Mucosa of descending colon (tissue), 3 donors: ENCODE data around the gene ROBO1. TPM values are rescaled to one million over a fixed set of nuclear protein-coding genes. Genes with fewer than 3 reads are reported as not detected.
"Not testable (repeated sequence)": the region's sequence is repeated elsewhere in the genome, so short reads cannot be mapped to it uniquely, and the experiment has no call there.

Experiments
- ATAC-seq: fragments of 200-7000 bp; cut with Tn5 transposase; one replicate; pipeline ENCODE4 v1.9.1; 2020; ENCODE audit warnings: mild to moderate bottlenecking, moderate library complexity
- DNase-seq, 3 donors: peaks; one replicate each; pipeline ENCODE4 v3.0.0-alpha.2; 2020
- H3K36me3 ChIP-seq: fragments of 200-600 bp; one replicate; pipeline ENCODE4 v1.8.0; 2021; ENCODE audit warnings: low read depth, mild to moderate bottlenecking
- H3K4me1 ChIP-seq: fragments of 200-600 bp; one replicate; pipeline ENCODE4 v1.8.0; 2021; ENCODE audit warnings: low read depth, mild to moderate bottlenecking
- H3K4me3 ChIP-seq: fragments of 200-600 bp; one replicate; pipeline ENCODE4 v1.8.0; 2021; ENCODE audit warnings: mild to moderate bottlenecking
- H3K9me3 ChIP-seq: fragments of 200-600 bp; one replicate; pipeline ENCODE4 v1.8.0; 2021; ENCODE audit warnings: mild to moderate bottlenecking
- CTCF ChIP-seq: fragments of 200-600 bp; IDR thresholded peaks from one replicate; pipeline ENCODE4 v1.8.0; 2022; ENCODE audit warnings: antibody characterized with exemption, mild to moderate bottlenecking
- intact Hi-C, 2 donors: fragments of 100-400 bp; cut with DNase I in 1 of 2; cut with micrococcal nuclease in 1 of 2; formaldehyde crosslinking; loops; one replicate each; pipeline versions ENCODE4 v1.11.0 to v1.11.1; 2022; cut with DNase I, micrococcal nuclease
- total RNA-seq, 3 donors: library from RNA; stranded (reverse); fragmentation: NEBNext Ultra II Directional in 2 of 3; extraction: Animal tissue kit (Norgen Biotek cat#: 25700) in 2 of 3; gene quantifications; one replicate each; pipeline versions ENCODE4 v1.2.1 to v1.2.4, GENCODE V29; 2021 to 2023
- donor health status: DM: no; HTN: no; CAD: no; lungs with moderate emphysema.
- donor health status: DM: no; HTN: no; CAD: no.
- donor health status: DM: no; HTN: yes; CAD: no.

Gene ROBO1
- total RNA-seq, 3 donors from 2014 or later: 4.3 to 22.7 (median 10.1) TPM

- no peaks in the 10 kb centered on the region for H3K36me3 ChIP-seq
- H3K4me1 ChIP-seq: no peaks in the 10 kb centered on the region
- H3K4me3 ChIP-seq: no peak overlapping the region
- no peaks in the 10 kb centered on the region for H3K9me3 ChIP-seq
- DNase-seq: no peak
- no peak for ATAC-seq
- intact Hi-C loops: no loop called here
- TF ChIP-seq CTCF: no peak
Measured at GRCh38 chr3:79808515-79808914, 40.7 kb upstream of the ROBO1 start.

- ATAC-seq, intact Hi-C loops, DNase-seq, H3K36me3 ChIP-seq, H3K4me3 ChIP-seq, H3K4me1 ChIP-seq, H3K9me3 ChIP-seq: not testable (repeated sequence)
Measured at GRCh38 chr3:79790177-79790576, 22.4 kb upstream of the ROBO1 start.

GRCh38 chr3:79773291-79773690, 5.5 kb upstream of the ROBO1 start:
- no peak for ATAC-seq
- no peak overlapping the region for H3K4me3 ChIP-seq
- TF ChIP-seq CTCF: no peak
- no peak for DNase-seq
- intact Hi-C loops: no loop called here
- no peaks in the 10 kb centered on the region for H3K36me3 ChIP-seq
- no peaks in the 10 kb centered on the region for H3K4me1 ChIP-seq
- peaks cover 3% of the 10 kb centered on the region for H3K9me3 ChIP-seq

- no peak for DNase-seq
- ATAC-seq: no peak
- TF ChIP-seq CTCF: no peak
- Histone ChIP-seq H3K4me1 (no peaks in the 10 kb centered on the region), H3K4me3 (no peak overlapping the region), H3K9me3 (peaks cover 3% of the 10 kb centered on the region), H3K36me3 (no peaks in the 10 kb centered on the region)
- intact Hi-C loops: no loop called here
Measured at GRCh38 chr3:79769229-79769628, 1.4 kb upstream of the ROBO1 start.

- TF ChIP-seq CTCF: no peak
- DNase-seq: no peak
- Histone ChIP-seq H3K4me1 (no peaks in the 10 kb centered on the region), H3K36me3 (no peaks in the 10 kb centered on the region), H3K9me3 (no peaks in the 10 kb centered on the region), H3K4me3 (no peak overlapping the region)
- ATAC-seq: no peak
- intact Hi-C loops: no loop called here
Measured at GRCh38 chr3:79767194-79767904, 449 bp downstream of the ROBO1 start.

GRCh38 chr3:79766496-79767193, 1.2 kb downstream of the ROBO1 start:
- intact Hi-C loops: no loop called here
- Histone ChIP-seq H3K4me1 (no peaks in the 10 kb centered on the region), H3K9me3 (no peaks in the 10 kb centered on the region), H3K36me3 (no peaks in the 10 kb centered on the region), H3K4me3 (no peak overlapping the region)
- DNase-seq: no peak
- no peak for ATAC-seq
- no peak for TF ChIP-seq CTCF
